Measurements from ENCODE around the gene ASF1A.

ASF1A gene

DNA sequence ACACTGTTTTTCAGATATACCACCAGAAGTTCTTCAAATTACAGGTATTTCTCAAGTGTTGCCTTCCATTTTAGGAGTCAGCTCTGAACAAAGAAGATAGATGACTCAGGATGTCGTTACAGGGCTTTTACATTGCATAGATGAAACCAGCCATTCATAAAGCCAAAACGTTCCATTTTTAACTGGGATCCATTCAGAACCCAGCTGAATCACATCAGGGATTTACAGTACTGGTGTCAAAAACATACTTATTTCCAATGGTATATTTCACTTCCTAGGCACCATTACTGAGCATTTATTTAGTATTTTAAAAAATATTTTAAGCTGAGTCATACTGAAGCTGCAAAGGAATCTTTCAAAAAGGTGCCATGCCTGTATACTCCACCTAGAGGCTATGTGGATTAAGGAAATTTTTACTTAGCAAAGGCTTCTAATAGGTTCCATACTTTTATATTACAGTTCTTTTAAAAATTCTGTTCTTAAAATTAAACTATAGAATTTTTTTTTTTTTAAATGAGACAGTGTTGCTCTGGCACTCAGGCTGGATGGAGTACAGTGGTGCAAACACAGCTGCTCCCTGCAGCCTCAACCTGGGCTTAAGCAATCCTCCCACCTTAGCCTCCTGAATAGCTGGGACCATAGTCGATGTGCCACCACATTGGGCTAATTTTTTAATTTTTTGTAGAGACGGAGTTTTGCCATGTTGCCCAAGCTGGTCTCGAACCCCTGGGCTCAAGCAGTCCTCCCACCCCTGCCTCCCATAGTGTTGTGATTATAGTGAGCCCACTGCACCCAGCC is 2.6 kb downstream of the ASF1A start:
- H3K79me2 ChIP-seq (ENCODE audit: insufficient read depth, low read length) = peaks cover 88% of the 10 kb centered on the region
- peaks cover 6% of the 10 kb centered on the region; the same call in 1 of the 2 replicates for H3K36me3 ChIP-seq (ENCODE audit: insufficient read depth, low read length)
- peak overlapping the region; percentile 68; the same call in 1 of the 2 replicates for H2AFZ ChIP-seq (ENCODE audit: low read length)
- H3K9ac ChIP-seq (ENCODE audit: low read depth, low read length, poor library complexity, severe bottlenecking) = peak overlapping the region; percentile 98
- no peaks in the 10 kb centered on the region for H3K9me3 ChIP-seq (ENCODE audit: insufficient read depth, low read depth, low read length)
- H3K4me1 ChIP-seq (ENCODE audit: insufficient read depth, low read length, poor library complexity, severe bottlenecking) = peaks cover 64% of the 10 kb centered on the region
- peaks cover 6% of the 10 kb centered on the region for H3K27me3 ChIP-seq (ENCODE audit: insufficient read depth, low read length, poor library complexity, severe bottlenecking)
- H3K4me2 ChIP-seq (ENCODE audit: low read depth, low read length, poor library complexity, severe bottlenecking) = peak overlapping the region; percentile 88
- no peaks in the 10 kb centered on the region for H3K9me2 ChIP-seq (replicated peaks; ENCODE audit: low read depth, low read length)
- H3F3A ChIP-seq (ENCODE audit: low read depth) = peaks cover 13% of the 10 kb centered on the region; the same call in 1 of the 2 replicates
- H3K4me3 ChIP-seq (ENCODE audit: low read length, poor library complexity, severe bottlenecking) = peak overlapping the region; percentile 99
- H4K20me1 ChIP-seq (ENCODE audit: insufficient read depth, low read length, poor library complexity, severe bottlenecking) = peaks cover 62% of the 10 kb centered on the region
- TF ChIP-seq, protein P1, sequence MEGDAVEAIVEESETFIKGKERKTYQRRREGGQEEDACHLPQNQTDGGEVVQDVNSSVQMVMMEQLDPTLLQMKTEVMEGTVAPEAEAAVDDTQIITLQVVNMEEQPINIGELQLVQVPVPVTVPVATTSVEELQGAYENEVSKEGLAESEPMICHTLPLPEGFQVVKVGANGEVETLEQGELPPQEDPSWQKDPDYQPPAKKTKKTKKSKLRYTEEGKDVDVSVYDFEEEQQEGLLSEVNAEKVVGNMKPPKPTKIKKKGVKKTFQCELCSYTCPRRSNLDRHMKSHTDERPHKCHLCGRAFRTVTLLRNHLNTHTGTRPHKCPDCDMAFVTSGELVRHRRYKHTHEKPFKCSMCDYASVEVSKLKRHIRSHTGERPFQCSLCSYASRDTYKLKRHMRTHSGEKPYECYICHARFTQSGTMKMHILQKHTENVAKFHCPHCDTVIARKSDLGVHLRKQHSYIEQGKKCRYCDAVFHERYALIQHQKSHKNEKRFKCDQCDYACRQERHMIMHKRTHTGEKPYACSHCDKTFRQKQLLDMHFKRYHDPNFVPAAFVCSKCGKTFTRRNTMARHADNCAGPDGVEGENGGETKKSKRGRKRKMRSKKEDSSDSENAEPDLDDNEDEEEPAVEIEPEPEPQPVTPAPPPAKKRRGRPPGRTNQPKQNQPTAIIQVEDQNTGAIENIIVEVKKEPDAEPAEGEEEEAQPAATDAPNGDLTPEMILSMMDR (conservative IDR thresholded peaks at IDR 0.05; ENCODE audit: low read length) = peak; percentile 69
- TF ChIP-seq EZH2phosphoT487 (IDR thresholded peaks at IDR 0.05; ENCODE audit: borderline replicate concordance) = no peak

DNA sequence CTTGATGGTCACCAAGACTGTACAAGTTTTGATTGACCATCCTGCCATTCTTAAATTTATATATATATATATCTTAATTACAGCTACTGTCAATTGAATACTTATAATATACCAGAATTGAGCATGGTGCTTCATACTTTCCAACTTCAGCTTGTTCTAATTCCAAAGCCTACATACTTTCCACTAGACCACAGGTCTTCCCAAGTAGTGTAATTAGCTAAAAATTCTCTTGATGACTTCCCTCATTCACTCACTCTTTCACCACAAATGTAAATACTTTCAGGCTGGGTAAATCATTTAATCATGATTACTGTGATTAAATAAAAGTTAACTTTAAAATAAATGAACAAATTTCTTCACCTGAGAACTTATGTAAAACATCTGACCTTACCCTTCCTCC is 3.4 kb downstream of the ASF1A start:
- H3K9ac ChIP-seq (ENCODE audit: low read depth, low read length, poor library complexity, severe bottlenecking) = peak overlapping the region; percentile 98

DNA sequence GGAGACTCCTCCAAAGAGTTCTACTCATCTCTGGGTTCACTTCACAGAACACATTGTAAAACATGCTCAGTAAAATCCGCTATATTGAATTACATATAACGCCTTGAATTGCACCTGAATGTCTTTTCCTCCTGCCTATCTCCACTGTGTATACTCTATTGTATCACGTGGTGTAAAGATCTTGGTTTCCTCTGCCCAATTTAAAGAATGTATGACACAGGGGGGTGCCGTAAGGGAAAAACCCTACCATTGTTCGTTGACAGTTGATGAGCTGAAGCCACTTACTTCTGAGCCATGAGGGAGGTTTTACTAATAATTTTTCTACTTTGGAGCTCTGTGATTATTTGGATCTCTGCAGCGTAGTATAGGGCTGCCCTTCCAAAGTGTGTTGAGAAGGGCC is 6.0 kb downstream of the ASF1A start:
- H4K20me1 ChIP-seq (ENCODE audit: insufficient read depth, low read length, poor library complexity, severe bottlenecking) = peaks cover 90% of the 10 kb centered on the region
- peak overlapping the region; percentile 24 for H3K9ac ChIP-seq (ENCODE audit: low read depth, low read length, poor library complexity, severe bottlenecking)
- H3K9me3 ChIP-seq (ENCODE audit: insufficient read depth, low read depth, low read length) = no peaks in the 10 kb centered on the region
- H3K4me3 ChIP-seq (ENCODE audit: low read length, poor library complexity, severe bottlenecking) = peak overlapping the region; percentile 62
- no peak overlapping the region for H2AFZ ChIP-seq (ENCODE audit: low read length)
- H3F3A ChIP-seq (ENCODE audit: low read depth) = peaks cover 3% of the 10 kb centered on the region; the same call in 1 of the 2 replicates
- H3K36me3 ChIP-seq (ENCODE audit: insufficient read depth, low read length) = peaks cover 38% of the 10 kb centered on the region
- H3K79me2 ChIP-seq (ENCODE audit: insufficient read depth, low read length) = peaks cover 100% of the 10 kb centered on the region
- no peaks in the 10 kb centered on the region for H3K27me3 ChIP-seq (ENCODE audit: insufficient read depth, low read length, poor library complexity, severe bottlenecking)
- TF ChIP-seq, protein P1 (conservative IDR thresholded peaks at IDR 0.05; ENCODE audit: low read length) = no peak
- TF ChIP-seq EZH2phosphoT487 (IDR thresholded peaks at IDR 0.05; ENCODE audit: borderline replicate concordance) = no peak
- H3K4me2 ChIP-seq (ENCODE audit: low read depth, low read length, poor library complexity, severe bottlenecking) = peak overlapping the region; percentile 81
- H3K4me1 ChIP-seq (ENCODE audit: insufficient read depth, low read length, poor library complexity, severe bottlenecking) = peaks cover 69% of the 10 kb centered on the region
- H3K9me2 ChIP-seq (replicated peaks; ENCODE audit: low read depth, low read length) = no peaks in the 10 kb centered on the region

More for the DNA sequence above, 3.4 kb downstream of the ASF1A start:
- peak overlapping the region; percentile 88 for H3K4me2 ChIP-seq (ENCODE audit: low read depth, low read length, poor library complexity, severe bottlenecking)
- H3K79me2 ChIP-seq (ENCODE audit: insufficient read depth, low read length) = peaks cover 88% of the 10 kb centered on the region
- peaks cover 71% of the 10 kb centered on the region for H4K20me1 ChIP-seq (ENCODE audit: insufficient read depth, low read length, poor library complexity, severe bottlenecking)
- TF ChIP-seq, protein P1 (conservative IDR thresholded peaks at IDR 0.05; ENCODE audit: low read length) = no peak
- TF ChIP-seq EZH2phosphoT487 (IDR thresholded peaks at IDR 0.05; ENCODE audit: borderline replicate concordance) = no peak
- H3K9me3 ChIP-seq (ENCODE audit: insufficient read depth, low read depth, low read length) = no peaks in the 10 kb centered on the region
- peaks cover 6% of the 10 kb centered on the region for H3K27me3 ChIP-seq (ENCODE audit: insufficient read depth, low read length, poor library complexity, severe bottlenecking)
- H3K4me3 ChIP-seq (ENCODE audit: low read length, poor library complexity, severe bottlenecking) = peak overlapping the region; percentile 99
- H2AFZ ChIP-seq (ENCODE audit: low read length) = no peak overlapping the region
- H3K9me2 ChIP-seq (replicated peaks; ENCODE audit: low read depth, low read length) = no peaks in the 10 kb centered on the region
- peaks cover 64% of the 10 kb centered on the region for H3K4me1 ChIP-seq (ENCODE audit: insufficient read depth, low read length, poor library complexity, severe bottlenecking)
- H3F3A ChIP-seq (ENCODE audit: low read depth) = peaks cover 13% of the 10 kb centered on the region; the same call in 1 of the 2 replicates
- peaks cover 15% of the 10 kb centered on the region; the same call in 1 of the 2 replicates for H3K36me3 ChIP-seq (ENCODE audit: insufficient read depth, low read length)

All from Loucy (cell line).